Endothelial cell (in vitro differentiated cells): ENCODE data around the gene SRSF3. TPM values are rescaled to one million over a fixed set of nuclear protein-coding genes. Genes with fewer than 3 reads are reported as not detected.
A peak's percentile ranks its signal among the peaks of the same experiment; 100 is the strongest.
"Not testable (repeated sequence)": the region's sequence is repeated elsewhere in the genome, so short reads cannot be mapped to it uniquely, and the experiment has no call there.

Experiments used
- DNase-seq: peaks from one replicate; pipeline ENCODE4 v3.0.0; 2021; ENCODE audit warnings: low spot score
- H3K27ac Mint-ChIP-seq: one replicate; pipeline ENCODE4 v1.8.0; 2021; ENCODE audit warnings: mixed read lengths, inconsistent platforms; ENCODE audit not compliant: unreplicated experiment
- H3K27me3 Mint-ChIP-seq: one replicate; pipeline ENCODE4 v1.8.0; 2021; ENCODE audit warnings: mild to moderate bottlenecking, moderate library complexity, mixed read lengths, inconsistent platforms; ENCODE audit not compliant: unreplicated experiment
- H3K36me3 Mint-ChIP-seq: one replicate; pipeline ENCODE4 v1.8.0; 2021; ENCODE audit warnings: mild to moderate bottlenecking, low read depth, mixed read lengths, inconsistent platforms; ENCODE audit not compliant: unreplicated experiment
- H3K4me1 Mint-ChIP-seq: one replicate; pipeline ENCODE4 v1.8.0; 2021; ENCODE audit warnings: mild to moderate bottlenecking, mixed read lengths, inconsistent platforms; ENCODE audit not compliant: unreplicated experiment
- H3K4me3 Mint-ChIP-seq: one replicate; pipeline ENCODE4 v1.8.0; 2021; ENCODE audit warnings: mild to moderate bottlenecking, mixed read lengths, inconsistent platforms; ENCODE audit not compliant: unreplicated experiment
- H3K9me3 Mint-ChIP-seq: one replicate; pipeline ENCODE4 v1.8.0; 2021; ENCODE audit warnings: mixed read lengths, inconsistent platforms; ENCODE audit not compliant: unreplicated experiment
- CTCF ChIP-seq: fragments of 200-600 bp; sonication (generic); IDR thresholded peaks from one replicate; pipeline ENCODE4 v1.5.0; 2021; ENCODE audit warnings: antibody characterized with exemption; ENCODE audit not compliant: unreplicated experiment
- total RNA-seq: library from RNA; stranded (reverse); fragmentation: NEBNext Ultra II Directional; extraction: Animal tissue kit (Norgen Biotek cat#: 25700); gene quantifications from one replicate; pipeline ENCODE4 v1.2.1, GENCODE V29; 2021; ENCODE audit not compliant: unreplicated experiment

The SRSF3 gene
- total RNA-seq, 1 donor from 2014 or later = 289 TPM

GRCh38 chr6:36586606-36587005 is 7.6 kb upstream of the SRSF3 start:
- H3K9me3 Mint-ChIP-seq = no peaks in the 10 kb centered on the region

GRCh38 chr6:36589025-36589400 is 5.1 kb upstream of the SRSF3 start:
- not testable (repeated sequence) for H3K4me3 Mint-ChIP-seq, H3K9me3 Mint-ChIP-seq, H3K36me3 Mint-ChIP-seq, H3K4me1 Mint-ChIP-seq, H3K27ac Mint-ChIP-seq, DNase-seq, H3K27me3 Mint-ChIP-seq

More at GRCh38 chr6:36586606-36587005, 7.6 kb upstream of the SRSF3 start:
- H3K4me3 Mint-ChIP-seq = no peak overlapping the region
- H3K4me1 Mint-ChIP-seq = no peaks in the 10 kb centered on the region
- peaks cover 3% of the 10 kb centered on the region for H3K36me3 Mint-ChIP-seq
- DNase-seq = no peak
- no peak for TF ChIP-seq CTCF
- no peaks in the 10 kb centered on the region for H3K27me3 Mint-ChIP-seq
- H3K27ac Mint-ChIP-seq = no peak overlapping the region

GRCh38 chr6:36590237-36590636 is 3.9 kb upstream of the SRSF3 start:
- H3K27ac Mint-ChIP-seq = no peak overlapping the region

GRCh38 chr6:36592221-36592655 is 1.9 kb upstream of the SRSF3 start:
- peak overlapping the region; percentile 62 for H3K27ac Mint-ChIP-seq
- TF ChIP-seq CTCF = no peak
- H3K4me1 Mint-ChIP-seq = peaks cover 30% of the 10 kb centered on the region
- peak overlapping the region; percentile 49 for H3K4me3 Mint-ChIP-seq
- peaks cover 22% of the 10 kb centered on the region for H3K27me3 Mint-ChIP-seq
- DNase-seq = no peak
- H3K9me3 Mint-ChIP-seq = no peaks in the 10 kb centered on the region
- H3K36me3 Mint-ChIP-seq = peaks cover 32% of the 10 kb centered on the region

More at GRCh38 chr6:36590237-36590636, 3.9 kb upstream of the SRSF3 start:
- TF ChIP-seq CTCF = no peak
- H3K27me3 Mint-ChIP-seq = peaks cover 13% of the 10 kb centered on the region
- DNase-seq = no peak
- peaks cover 14% of the 10 kb centered on the region for H3K4me1 Mint-ChIP-seq
- H3K36me3 Mint-ChIP-seq = peaks cover 14% of the 10 kb centered on the region
- no peak overlapping the region for H3K4me3 Mint-ChIP-seq
- no peaks in the 10 kb centered on the region for H3K9me3 Mint-ChIP-seq

- Mint-ChIP-seq H3K9me3 (no peaks in the 10 kb centered on the region), H3K27me3 (peaks cover 22% of the 10 kb centered on the region), H3K27ac (peak overlapping the region; percentile 100), H3K4me3 (peak overlapping the region; percentile 100), H3K36me3 (peaks cover 40% of the 10 kb centered on the region), H3K4me1 (peaks cover 37% of the 10 kb centered on the region)
- no peak for TF ChIP-seq CTCF
- DNase-seq = no peak
Measured at GRCh38 chr6:36593569-36594028, 563 bp upstream of the SRSF3 start.
